ENCODE measurements around the gene SHC3.

Gene SHC3

DNA sequence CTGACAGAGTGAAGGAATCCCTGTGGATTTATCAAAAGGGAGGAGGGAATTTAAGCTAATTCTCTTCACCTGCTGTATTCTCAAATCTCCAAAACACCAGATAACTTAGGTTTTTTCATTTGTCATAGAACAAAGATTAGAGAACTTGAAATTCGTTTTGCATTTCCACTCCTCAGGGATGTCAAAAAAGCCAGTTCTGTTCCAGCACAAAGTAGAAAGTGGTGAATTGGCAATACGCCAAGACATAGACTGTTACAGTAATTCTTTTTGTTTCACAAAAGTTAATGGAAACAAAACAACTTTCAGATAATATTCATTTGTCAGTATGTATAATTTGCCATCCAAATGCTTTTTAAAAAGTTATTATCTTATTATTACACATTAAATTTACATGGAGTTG, 172.4 kb downstream of the SHC3 start:
- Histone ChIP-seq H3K4me3 (no peak overlapping the region), H3K27ac (no peak overlapping the region)
- TF ChIP-seq, protein P1, sequence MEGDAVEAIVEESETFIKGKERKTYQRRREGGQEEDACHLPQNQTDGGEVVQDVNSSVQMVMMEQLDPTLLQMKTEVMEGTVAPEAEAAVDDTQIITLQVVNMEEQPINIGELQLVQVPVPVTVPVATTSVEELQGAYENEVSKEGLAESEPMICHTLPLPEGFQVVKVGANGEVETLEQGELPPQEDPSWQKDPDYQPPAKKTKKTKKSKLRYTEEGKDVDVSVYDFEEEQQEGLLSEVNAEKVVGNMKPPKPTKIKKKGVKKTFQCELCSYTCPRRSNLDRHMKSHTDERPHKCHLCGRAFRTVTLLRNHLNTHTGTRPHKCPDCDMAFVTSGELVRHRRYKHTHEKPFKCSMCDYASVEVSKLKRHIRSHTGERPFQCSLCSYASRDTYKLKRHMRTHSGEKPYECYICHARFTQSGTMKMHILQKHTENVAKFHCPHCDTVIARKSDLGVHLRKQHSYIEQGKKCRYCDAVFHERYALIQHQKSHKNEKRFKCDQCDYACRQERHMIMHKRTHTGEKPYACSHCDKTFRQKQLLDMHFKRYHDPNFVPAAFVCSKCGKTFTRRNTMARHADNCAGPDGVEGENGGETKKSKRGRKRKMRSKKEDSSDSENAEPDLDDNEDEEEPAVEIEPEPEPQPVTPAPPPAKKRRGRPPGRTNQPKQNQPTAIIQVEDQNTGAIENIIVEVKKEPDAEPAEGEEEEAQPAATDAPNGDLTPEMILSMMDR (IDR thresholded peaks at IDR 0.05) = no peak
- no peak for DNase-seq (ENCODE audit: low spot score)

DNA sequence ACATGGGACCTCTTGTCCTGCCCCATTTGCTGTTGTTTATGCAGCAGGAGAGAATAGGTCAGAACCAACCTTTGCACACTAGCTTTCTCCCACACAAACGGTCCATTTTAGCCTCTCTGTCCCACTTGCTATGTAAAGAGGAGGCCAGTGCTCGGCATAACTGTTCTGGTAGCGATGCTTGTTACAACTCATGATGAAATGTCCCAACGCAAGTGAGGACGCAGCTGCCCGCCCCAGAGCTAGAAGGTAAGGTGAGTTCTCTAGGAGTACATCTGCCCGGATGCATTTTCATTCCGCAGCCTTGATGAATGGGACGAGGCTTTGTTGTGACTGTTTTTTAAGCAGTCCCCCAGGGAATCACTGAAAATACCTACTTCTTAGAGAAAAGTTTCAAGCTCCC, 173.3 kb downstream of the SHC3 start:
- no peak overlapping the region for H3K27ac ChIP-seq
- H3K4me3 ChIP-seq = no peak overlapping the region
- TF ChIP-seq, protein P1 (IDR thresholded peaks at IDR 0.05) = no peak
- DNase-seq (ENCODE audit: low spot score) = peak; percentile 33

DNA sequence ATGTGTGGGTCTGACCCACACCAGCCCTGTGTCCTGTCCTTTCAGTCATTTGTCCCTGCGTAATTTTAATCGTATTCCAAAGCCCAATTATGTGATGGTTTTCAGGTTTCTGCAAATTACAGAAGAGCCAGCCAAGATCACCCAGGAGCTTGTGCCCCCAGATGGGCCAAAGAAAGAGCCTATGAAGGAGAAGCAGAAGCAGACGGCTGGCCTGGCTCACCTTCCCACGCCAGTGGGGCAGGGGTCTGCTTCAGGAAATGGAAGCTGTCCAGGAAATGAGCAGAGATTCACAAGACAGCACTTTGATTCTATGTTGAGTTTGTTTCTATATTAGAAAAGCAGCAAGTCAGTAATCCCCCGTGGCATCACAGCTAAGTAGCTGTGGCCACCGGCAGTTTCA, 175.6 kb downstream of the SHC3 start:
- DNase-seq (ENCODE audit: low spot score) = peak; percentile 47
- H3K27ac ChIP-seq = no peak overlapping the region
- H3K4me3 ChIP-seq = no peak overlapping the region
- TF ChIP-seq, protein P1 (IDR thresholded peaks at IDR 0.05) = no peak

DNA sequence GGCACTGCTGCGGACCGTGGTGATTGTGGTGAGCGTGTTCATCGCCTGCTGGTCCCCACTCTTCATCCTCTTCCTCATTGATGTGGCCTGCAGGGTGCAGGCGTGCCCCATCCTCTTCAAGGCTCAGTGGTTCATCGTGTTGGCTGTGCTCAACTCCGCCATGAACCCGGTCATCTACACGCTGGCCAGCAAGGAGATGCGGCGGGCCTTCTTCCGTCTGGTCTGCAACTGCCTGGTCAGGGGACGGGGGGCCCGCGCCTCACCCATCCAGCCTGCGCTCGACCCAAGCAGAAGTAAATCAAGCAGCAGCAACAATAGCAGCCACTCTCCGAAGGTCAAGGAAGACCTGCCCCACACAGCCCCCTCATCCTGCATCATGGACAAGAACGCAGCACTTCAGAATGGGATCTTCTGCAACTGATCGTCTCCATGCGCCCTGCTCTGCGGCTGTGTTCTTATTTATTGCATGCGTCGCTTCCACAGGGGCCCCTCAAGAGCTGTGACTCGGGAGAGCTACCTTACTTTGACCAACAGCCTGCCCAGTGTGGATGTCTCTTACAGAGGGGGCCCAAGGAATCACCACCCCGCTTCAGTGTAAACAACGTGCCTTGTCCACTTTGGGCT, 176.6 kb downstream of the SHC3 start:
- DNase-seq (ENCODE audit: low spot score) = no peak
- TF ChIP-seq, protein P1 (IDR thresholded peaks at IDR 0.05) = no peak
- Histone ChIP-seq H3K27ac (peak overlapping the region in 1 of 2 donors; percentile 68), H3K4me3 (no peak overlapping the region)

DNA sequence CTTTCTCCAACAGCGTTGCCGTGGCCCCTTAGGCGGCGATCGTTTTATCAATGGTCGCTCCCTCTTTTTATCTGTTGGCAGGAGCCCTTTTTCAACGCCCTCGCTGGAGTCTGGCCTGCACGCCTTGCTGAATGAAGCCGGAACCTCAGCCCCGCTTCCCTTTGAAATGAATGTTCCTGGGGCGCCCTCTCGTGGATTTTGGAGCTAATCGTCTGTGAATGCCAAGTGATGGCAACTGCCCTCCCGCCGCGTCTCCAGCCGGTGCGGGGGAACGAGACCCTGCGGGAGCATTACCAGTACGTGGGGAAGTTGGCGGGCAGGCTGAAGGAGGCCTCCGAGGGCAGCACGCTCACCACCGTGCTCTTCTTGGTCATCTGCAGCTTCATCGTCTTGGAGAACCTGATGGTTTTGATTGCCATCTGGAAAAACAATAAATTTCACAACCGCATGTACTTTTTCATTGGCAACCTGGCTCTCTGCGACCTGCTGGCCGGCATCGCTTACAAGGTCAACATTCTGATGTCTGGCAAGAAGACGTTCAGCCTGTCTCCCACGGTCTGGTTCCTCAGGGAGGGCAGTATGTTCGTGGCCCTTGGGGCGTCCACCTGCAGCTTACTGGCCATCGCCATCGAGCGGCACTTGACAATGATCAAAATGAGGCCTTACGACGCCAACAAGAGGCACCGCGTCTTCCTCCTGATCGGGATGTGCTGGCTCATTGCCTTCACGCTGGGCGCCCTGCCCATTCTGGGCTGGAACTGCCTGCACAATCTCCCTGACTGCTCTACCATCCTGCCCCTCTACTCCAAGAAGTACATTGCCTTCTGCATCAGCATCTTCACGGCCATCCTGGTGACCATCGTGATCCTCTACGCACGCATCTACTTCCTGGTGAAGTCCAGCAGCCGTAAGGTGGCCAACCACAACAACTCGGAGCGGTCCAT, 177.4 kb downstream of the SHC3 start:
- peak overlapping the region; percentile 38 for H3K4me3 ChIP-seq
- TF ChIP-seq, protein P1 (IDR thresholded peaks at IDR 0.05) = peak; percentile 62
- DNase-seq (ENCODE audit: low spot score) = peak; percentile 92
- peak overlapping the region; percentile 68 to 70 for H3K27ac ChIP-seq

DNA sequence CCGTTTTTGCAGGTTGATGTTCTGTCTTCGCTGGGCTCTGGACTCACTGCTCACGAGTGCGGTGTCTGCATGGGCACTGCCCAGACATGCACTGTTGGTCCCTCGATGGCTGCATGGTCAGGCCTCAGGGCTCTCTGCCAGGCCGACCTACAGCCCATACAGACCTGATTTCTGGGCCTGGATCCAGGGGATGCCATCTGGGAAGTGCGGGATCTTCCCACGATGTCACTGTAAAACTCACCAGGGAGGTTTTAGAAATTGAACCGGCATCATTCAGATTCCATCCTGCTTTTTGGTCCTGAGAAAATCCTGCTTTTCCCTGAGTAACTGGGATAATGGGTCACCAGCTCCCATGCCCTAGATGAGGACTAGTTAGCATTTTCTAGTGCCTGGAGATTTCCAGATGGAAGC, 178.2 kb downstream of the SHC3 start:
- H3K27ac ChIP-seq = peak overlapping the region; percentile 68 to 70
- no peak overlapping the region for H3K4me3 ChIP-seq

More for the DNA sequence above, 178.2 kb downstream of the SHC3 start:
- peak; percentile 69 for DNase-seq (ENCODE audit: low spot score)
- TF ChIP-seq, protein P1 (IDR thresholded peaks at IDR 0.05) = no peak
